SJSA1 (cell line): Measurements from ENCODE around the gene PDE4B. TPM values are rescaled to one million over a fixed set of nuclear protein-coding genes. Genes with fewer than 3 reads are reported as not detected.
"Not testable (repeated sequence)": the region's sequence is repeated elsewhere in the genome, so short reads cannot be mapped to it uniquely, and the experiment has no call there.

Experiments used
- DNase-seq, 2 experiments: peaks; one replicate each; pipeline ENCODE4 v3.0.0-alpha.2; 2015 to 2020; ENCODE audit warnings: low spot score in 2 of 2, low read depth in 1 of 2
- H3K27ac ChIP-seq: fragments of 250-450 bp; sonication (Bioruptor Pico); 2 replicates; pipeline ENCODE4 v1.5.1; 2020; ENCODE audit warnings: mild to moderate bottlenecking, moderate library complexity
- H3K27me3 ChIP-seq: fragments of 250-450 bp; sonication (Bioruptor Pico); replicated peaks from 2 replicates; pipeline ENCODE4 v1.5.1; 2020; ENCODE audit warnings: mild to moderate bottlenecking, moderate library complexity
- H3K36me3 ChIP-seq: fragments of 250-450 bp; sonication (Bioruptor Pico); 2 replicates; pipeline ENCODE4 v1.5.1; 2020; ENCODE audit warnings: mild to moderate bottlenecking
- H3K4me1 ChIP-seq: fragments of 250-450 bp; sonication (Bioruptor Pico); replicated peaks from 2 replicates; pipeline ENCODE4 v1.6.1; 2021; ENCODE audit warnings: mild to moderate bottlenecking
- H3K4me3 ChIP-seq: fragments of 250-450 bp; sonication (Bioruptor Pico); 2 replicates; pipeline ENCODE4 v1.5.1; 2020; ENCODE audit warnings: mild to moderate bottlenecking
- H3K9me3 ChIP-seq: fragments of 250-450 bp; sonication (Bioruptor Pico); replicated peaks from 2 replicates; pipeline ENCODE4 v1.5.1; 2020; ENCODE audit warnings: mild to moderate bottlenecking
- total RNA-seq: library from RNA; depleted of rRNA; stranded (reverse); fragments of >200 nt; shearing (Covaris generic); gene quantifications from 2 replicates; pipeline ENCODE4 v1.2.3, GENCODE V29; 2014

PDE4B gene
- total RNA-seq, 1 experiment from 2014 or later = 12.4 TPM

- DNase-seq = no peak
- Histone ChIP-seq H3K27me3 (0 out of 2 replicates have a peak, but pooled peaks cover 1% of the 10 kb centered on the region), H3K27ac (no peak overlapping the region), H3K4me1 (peaks cover 11% of the 10 kb centered on the region), H3K36me3 (no peaks in the 10 kb centered on the region), H3K9me3 (no peaks in the 10 kb centered on the region), H3K4me3 (no peak overlapping the region)
These were observed 511.0 kb downstream of the PDE4B start for GRCh38 chr1:66303646-66304045.

- no peak for DNase-seq
- 0 out of 2 replicates have a peak, but pooled peaks cover 4% of the 10 kb centered on the region for H3K27me3 ChIP-seq
- H3K9me3 ChIP-seq = no peaks in the 10 kb centered on the region
- H3K36me3 ChIP-seq = no peaks in the 10 kb centered on the region
- H3K4me3 ChIP-seq = no peak overlapping the region
- peaks cover 11% of the 10 kb centered on the region for H3K4me1 ChIP-seq
- no peak overlapping the region for H3K27ac ChIP-seq
These were observed 511.4 kb downstream of the PDE4B start for GRCh38 chr1:66304128-66304527.

- no peak for DNase-seq
- Histone ChIP-seq H3K4me3 (no peak overlapping the region), H3K36me3 (no peaks in the 10 kb centered on the region), H3K4me1 (peaks cover 7% of the 10 kb centered on the region), H3K27ac (no peak overlapping the region), H3K9me3 (no peaks in the 10 kb centered on the region), H3K27me3 (0 out of 2 replicates have a peak, but pooled peaks cover 4% of the 10 kb centered on the region)
These were observed 513.2 kb downstream of the PDE4B start for GRCh38 chr1:66305927-66306326.

DNA sequence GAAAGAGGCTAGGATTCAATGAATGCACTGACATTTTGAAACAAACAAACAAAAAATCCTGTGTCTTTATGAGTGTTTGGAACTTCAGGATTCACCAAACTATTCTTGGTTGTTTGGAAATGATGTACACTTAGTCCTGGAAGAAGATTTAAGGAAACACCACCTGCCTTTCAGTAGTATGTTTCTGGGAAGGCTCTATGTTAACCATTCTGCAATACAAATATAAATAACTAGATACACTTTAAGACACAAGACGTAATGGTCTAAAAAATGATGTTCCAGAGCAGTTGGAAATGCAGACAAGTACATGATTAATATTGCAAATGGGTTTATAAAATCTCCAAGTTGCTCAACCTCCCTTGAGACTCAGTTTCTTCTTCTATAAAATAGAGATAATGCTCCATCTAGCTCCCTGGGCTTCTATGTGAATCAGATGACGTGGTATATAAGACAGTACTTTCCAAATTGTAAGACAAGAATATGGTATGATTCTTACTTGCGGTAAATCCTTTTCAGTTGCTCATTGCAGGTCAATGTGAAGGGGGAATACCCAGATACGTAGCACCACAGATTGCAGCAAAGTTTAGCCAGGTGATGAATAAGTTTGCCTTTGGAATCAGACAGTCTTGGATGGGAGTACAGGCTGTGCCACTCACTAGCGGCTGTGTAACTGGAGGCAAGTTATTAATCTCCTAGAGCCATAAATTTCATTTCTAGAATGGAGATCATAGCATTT, 516.5 kb downstream of the PDE4B start:
- no peak for DNase-seq
- Histone ChIP-seq H3K36me3 (no peaks in the 10 kb centered on the region), H3K4me3 (no peak overlapping the region), H3K4me1 (0 out of 2 replicates have a peak, but pooled peaks cover 5% of the 10 kb centered on the region), H3K27ac (no peak overlapping the region), H3K9me3 (no peaks in the 10 kb centered on the region), H3K27me3 (0 out of 2 replicates have a peak, but pooled peaks cover 4% of the 10 kb centered on the region)

DNA sequence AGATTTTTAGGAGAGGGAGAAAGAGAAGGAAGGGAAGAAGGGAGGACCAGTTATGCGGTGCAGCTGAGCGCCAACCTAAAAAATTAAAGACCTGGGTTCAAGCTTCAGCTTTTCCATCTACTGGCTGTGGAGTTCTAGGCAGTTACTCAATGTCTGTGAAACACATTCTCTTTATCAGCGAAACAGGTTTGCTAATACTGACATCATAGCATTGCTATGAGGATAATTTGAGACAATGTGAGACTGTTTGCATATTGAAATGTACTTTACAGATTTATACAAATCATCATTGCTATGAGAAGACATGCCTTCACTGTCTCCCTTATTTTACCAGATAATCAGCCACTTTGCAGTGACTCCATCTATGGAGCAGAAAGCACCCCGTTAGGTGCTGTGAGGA, 518.4 kb downstream of the PDE4B start:
- Histone ChIP-seq H3K36me3 (no peaks in the 10 kb centered on the region), H3K4me1 (0 out of 2 replicates have a peak, but pooled peaks cover 10% of the 10 kb centered on the region), H3K9me3 (no peaks in the 10 kb centered on the region), H3K27me3 (0 out of 2 replicates have a peak, but pooled peaks cover 4% of the 10 kb centered on the region), H3K4me3 (no peak overlapping the region), H3K27ac (no peak overlapping the region)
- DNase-seq = no peak

GRCh38 chr1:66311628-66312027, 518.9 kb downstream of the PDE4B start:
- H3K4me1 ChIP-seq = 0 out of 2 replicates have a peak, but pooled peaks cover 10% of the 10 kb centered on the region
- H3K27me3 ChIP-seq = 0 out of 2 replicates have a peak, but pooled peaks cover 4% of the 10 kb centered on the region
- no peaks in the 10 kb centered on the region for H3K36me3 ChIP-seq
- H3K4me3 ChIP-seq = no peak overlapping the region
- no peaks in the 10 kb centered on the region for H3K9me3 ChIP-seq
- DNase-seq = no peak
- no peak overlapping the region for H3K27ac ChIP-seq

- H3K27me3 ChIP-seq = 0 out of 2 replicates have a peak, but pooled peaks cover 4% of the 10 kb centered on the region
- DNase-seq = no peak
- no peaks in the 10 kb centered on the region for H3K36me3 ChIP-seq
- H3K27ac ChIP-seq = no peak overlapping the region
- H3K9me3 ChIP-seq = no peaks in the 10 kb centered on the region
- no peak overlapping the region for H3K4me3 ChIP-seq
- 0 out of 2 replicates have a peak, but pooled peaks cover 10% of the 10 kb centered on the region for H3K4me1 ChIP-seq
These were observed 519.7 kb downstream of the PDE4B start for GRCh38 chr1:66312271-66312990.

- Histone ChIP-seq H3K27ac (no peak overlapping the region), H3K36me3 (no peaks in the 10 kb centered on the region), H3K4me3 (no peak overlapping the region), H3K27me3 (0 out of 2 replicates have a peak, but pooled peaks cover 4% of the 10 kb centered on the region), H3K4me1 (0 out of 2 replicates have a peak, but pooled peaks cover 10% of the 10 kb centered on the region), H3K9me3 (no peaks in the 10 kb centered on the region)
- DNase-seq = no peak
These were observed 520.7 kb downstream of the PDE4B start for GRCh38 chr1:66313429-66313828.

GRCh38 chr1:66315671-66316070, 523.0 kb downstream of the PDE4B start:
- H3K27ac ChIP-seq = no peak overlapping the region
- DNase-seq = no peak
- H3K27me3 ChIP-seq = no peaks in the 10 kb centered on the region

DNA sequence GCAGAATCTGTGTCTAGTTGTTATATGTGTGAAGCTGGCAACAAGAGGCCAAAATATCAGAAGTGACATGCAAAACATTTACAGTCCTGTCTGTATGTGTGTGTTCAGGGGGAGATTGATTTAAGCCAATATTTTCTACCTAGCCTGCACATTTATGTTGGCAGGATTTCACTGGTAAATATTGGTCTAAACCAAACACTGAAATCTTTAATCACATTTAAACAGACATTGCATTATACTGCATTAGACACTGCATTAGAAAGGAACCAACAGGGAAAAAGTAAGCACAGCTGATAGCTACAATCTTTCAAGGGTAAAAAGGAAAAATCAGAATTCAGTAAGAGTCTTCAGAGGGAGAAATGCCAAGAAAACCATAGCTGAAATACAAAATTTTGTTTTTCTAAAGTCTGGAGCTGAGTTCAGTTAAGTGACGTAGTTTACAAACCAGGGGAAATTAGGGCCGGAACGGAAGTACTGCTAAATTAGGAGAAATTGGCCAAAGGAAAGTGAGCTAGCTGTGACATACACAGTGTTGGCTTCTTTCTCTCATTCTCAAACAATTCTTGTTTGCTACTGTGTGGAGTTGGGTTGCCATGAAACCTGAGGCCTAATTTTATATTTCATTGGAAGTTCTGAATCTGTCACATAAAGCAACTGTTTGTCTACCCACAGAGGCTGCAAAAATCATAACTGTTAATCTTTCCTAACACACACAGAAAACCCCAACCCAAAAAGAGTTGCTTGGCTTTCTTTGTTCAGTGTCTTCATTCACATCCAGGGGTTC, 524.0 kb downstream of the PDE4B start:
- no peaks in the 10 kb centered on the region for H3K9me3 ChIP-seq
- DNase-seq = no peak
- H3K27me3 ChIP-seq = no peaks in the 10 kb centered on the region
- no peak overlapping the region for H3K4me3 ChIP-seq
- H3K27ac ChIP-seq = no peak overlapping the region
- H3K4me1 ChIP-seq = 0 out of 2 replicates have a peak, but pooled peaks cover 10% of the 10 kb centered on the region
- H3K36me3 ChIP-seq = no peaks in the 10 kb centered on the region

More at GRCh38 chr1:66315671-66316070, 523.0 kb downstream of the PDE4B start:
- no peaks in the 10 kb centered on the region for H3K9me3 ChIP-seq
- H3K4me3 ChIP-seq = no peak overlapping the region
- H3K4me1 ChIP-seq = 0 out of 2 replicates have a peak, but pooled peaks cover 10% of the 10 kb centered on the region
- H3K36me3 ChIP-seq = no peaks in the 10 kb centered on the region

DNA sequence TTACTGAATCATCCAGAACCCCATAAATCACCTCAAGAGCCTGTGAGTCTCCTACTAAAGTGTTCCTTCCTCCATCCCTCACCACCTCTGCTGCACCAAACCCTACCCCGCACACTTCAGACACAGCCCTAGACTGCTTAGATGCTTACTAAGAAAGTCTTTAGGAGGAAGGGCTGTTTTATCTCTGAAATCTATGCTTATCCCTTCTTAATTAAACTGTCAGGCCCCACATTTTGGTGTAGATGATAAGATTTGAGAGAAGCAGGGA, 524.5 kb downstream of the PDE4B start:
- no peak for DNase-seq
- no peak overlapping the region for H3K4me3 ChIP-seq
- H3K27ac ChIP-seq = no peak overlapping the region

GRCh38 chr1:66320231-66320630, 527.5 kb downstream of the PDE4B start:
- H3K9me3 ChIP-seq = no peaks in the 10 kb centered on the region
- H3K4me1 ChIP-seq = peaks cover 17% of the 10 kb centered on the region
- H3K27ac ChIP-seq = no peak overlapping the region
- H3K4me3 ChIP-seq = no peak overlapping the region
- no peak for DNase-seq
- no peaks in the 10 kb centered on the region for H3K27me3 ChIP-seq
- no peaks in the 10 kb centered on the region for H3K36me3 ChIP-seq

More for the DNA sequence above, 524.5 kb downstream of the PDE4B start:
- 0 out of 2 replicates have a peak, but pooled peaks cover 10% of the 10 kb centered on the region for H3K4me1 ChIP-seq
- H3K36me3 ChIP-seq = no peaks in the 10 kb centered on the region
- no peaks in the 10 kb centered on the region for H3K27me3 ChIP-seq
- H3K9me3 ChIP-seq = no peaks in the 10 kb centered on the region

DNA sequence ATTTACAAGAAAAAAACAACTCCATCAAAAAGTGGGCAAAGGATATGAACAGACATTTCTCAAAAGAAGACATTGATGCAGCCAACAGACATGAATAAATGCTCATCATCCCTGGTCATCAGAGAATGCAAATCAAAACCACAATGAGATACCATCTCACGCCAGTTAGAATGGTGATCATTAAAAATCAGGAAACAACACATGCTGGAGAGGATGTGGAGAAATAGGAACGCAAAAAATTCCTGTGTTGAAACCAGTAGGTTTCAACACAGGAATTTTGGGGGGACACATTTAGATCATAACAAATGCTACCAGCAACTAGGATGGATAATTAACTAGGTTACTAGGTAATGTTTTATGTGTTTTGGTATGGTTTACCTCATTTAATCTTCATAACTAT, 529.8 kb downstream of the PDE4B start:
- H3K4me3 ChIP-seq, H3K36me3 ChIP-seq, H3K9me3 ChIP-seq, DNase-seq, H3K27ac ChIP-seq, H3K27me3 ChIP-seq: not testable (repeated sequence)
- peaks cover 12% of the 10 kb centered on the region for H3K4me1 ChIP-seq
